Measurements from ENCODE around the gene TEX44. TPM values are rescaled to one million over a fixed set of nuclear protein-coding genes. Genes with fewer than 3 reads are reported as not detected.
"Not testable (repeated sequence)": the region's sequence is repeated elsewhere in the genome, so short reads cannot be mapped to it uniquely, and the experiment has no call there.

Gene TEX44
- polyA plus RNA-seq, 1 donor from 2014 or later, result not detected

DNA sequence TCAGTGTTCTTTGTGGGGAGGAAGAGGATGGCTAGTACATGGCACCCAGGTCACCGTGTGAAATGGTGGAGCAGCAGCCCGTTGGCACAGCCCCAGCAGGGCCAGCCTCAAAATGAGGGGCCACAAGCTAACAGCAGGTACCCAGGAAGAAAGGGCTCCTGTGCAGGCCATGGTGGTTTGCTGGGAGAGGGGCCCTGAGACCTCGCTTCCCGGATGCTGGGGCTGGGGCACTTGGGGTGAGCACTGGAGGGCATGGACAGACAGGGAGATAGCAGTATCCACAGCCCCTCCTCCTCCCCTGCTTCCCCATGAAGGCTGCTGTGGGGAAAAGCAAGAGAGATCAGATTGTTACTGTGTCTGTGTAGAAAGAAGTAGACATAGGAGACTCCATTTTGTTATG lies 16.2 kb upstream of the TEX44 start:
- no peaks in the 10 kb centered on the region for H3K9me3 ChIP-seq (ENCODE audit: low read length)
- no peaks in the 10 kb centered on the region for H4K20me1 ChIP-seq (ENCODE audit: insufficient read depth)
- no peak overlapping the region for H3K27ac ChIP-seq (ENCODE audit: low read length)
- H2AFZ ChIP-seq (ENCODE audit: low read depth, low read length), result no peak overlapping the region
- no peak for TF ChIP-seq RAD21 (conservative IDR thresholded peaks at IDR 0.05)
- no peak for TF ChIP-seq EP300 (conservative IDR thresholded peaks at IDR 0.05; ENCODE audit: poor library complexity, severe bottlenecking)
- TF ChIP-seq TAF1 (IDR thresholded peaks at IDR 0.05; ENCODE audit: low read depth), result no peak
- TF ChIP-seq SMC3 (conservative IDR thresholded peaks at IDR 0.05; ENCODE audit: poor library complexity), result no peak
- H3K27me3 ChIP-seq (ENCODE audit: insufficient read depth, low read depth, low read length), result no peaks in the 10 kb centered on the region
- no peak overlapping the region for H3K4me3 ChIP-seq (ENCODE audit: low read length)
- no peak overlapping the region for H3K4me2 ChIP-seq (ENCODE audit: low read length)
- no peaks in the 10 kb centered on the region for H3K79me2 ChIP-seq (replicated peaks; ENCODE audit: insufficient read depth, low read length)
- no peaks in the 10 kb centered on the region for H3K9me2 ChIP-seq (ENCODE audit: insufficient read depth, low read length)
- H3K9ac ChIP-seq (ENCODE audit: low read length), result no peak overlapping the region
- H3F3A ChIP-seq (ENCODE audit: insufficient read depth, low read length, poor library complexity, severe bottlenecking), result no peaks in the 10 kb centered on the region
- no peaks in the 10 kb centered on the region for H3K36me3 ChIP-seq (ENCODE audit: insufficient read depth, low read length)

DNA sequence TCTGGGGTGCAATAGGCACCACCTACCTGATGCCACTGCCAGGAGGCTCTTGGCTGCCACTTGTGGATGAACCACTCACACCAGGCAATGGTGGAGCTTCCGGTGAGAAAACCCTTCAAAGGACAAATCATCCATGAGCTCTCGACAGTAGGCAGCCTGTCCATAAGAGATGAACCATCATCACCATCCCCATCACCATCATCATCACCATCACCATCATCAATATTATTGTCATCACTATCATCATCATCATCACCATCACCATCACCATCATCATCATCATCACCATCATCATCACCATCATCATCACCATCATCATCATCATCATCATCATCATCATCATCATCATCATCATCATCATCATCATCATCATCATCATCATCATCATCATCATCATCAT lies 14.0 kb upstream of the TEX44 start:
- H3K36me3 ChIP-seq (ENCODE audit: insufficient read depth, low read length); H3K4me2 ChIP-seq (ENCODE audit: low read length); H3K27ac ChIP-seq (ENCODE audit: low read length); H3K4me3 ChIP-seq (ENCODE audit: low read length); H4K20me1 ChIP-seq (ENCODE audit: insufficient read depth); H3K79me2 ChIP-seq (replicated peaks; ENCODE audit: insufficient read depth, low read length); H3K9ac ChIP-seq (ENCODE audit: low read length); H2AFZ ChIP-seq (ENCODE audit: low read depth, low read length); H3K27me3 ChIP-seq (ENCODE audit: insufficient read depth, low read depth, low read length); H3K9me3 ChIP-seq (ENCODE audit: low read length); H3K9me2 ChIP-seq (ENCODE audit: insufficient read depth, low read length); H3F3A ChIP-seq (ENCODE audit: insufficient read depth, low read length, poor library complexity, severe bottlenecking): not testable (repeated sequence)

DNA sequence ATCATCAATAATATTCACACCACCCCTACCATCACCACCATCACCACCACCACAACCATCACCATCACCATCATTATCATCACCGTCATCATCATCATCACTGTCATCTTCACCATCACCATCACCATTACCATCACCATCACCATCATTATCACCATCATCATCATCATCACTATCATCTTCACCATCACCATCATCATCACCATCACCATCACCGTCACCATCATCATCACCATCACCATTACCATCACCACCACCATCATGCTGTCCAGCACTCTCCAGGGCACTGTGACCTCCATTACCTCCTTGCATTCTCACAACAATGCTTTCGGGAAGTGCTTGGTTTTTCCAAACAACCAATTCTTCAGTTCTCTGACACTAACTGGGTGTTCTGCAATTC lies 13.1 kb upstream of the TEX44 start:
- TF ChIP-seq EP300 (conservative IDR thresholded peaks at IDR 0.05; ENCODE audit: poor library complexity, severe bottlenecking) (no peak), MXI1 (conservative IDR thresholded peaks at IDR 0.05; ENCODE audit: poor library complexity, severe bottlenecking) (no peak), RAD21 (conservative IDR thresholded peaks at IDR 0.05) (no peak), EZH2 (IDR thresholded peaks at IDR 0.05; ENCODE audit: borderline replicate concordance, insufficient read depth, low read length, poor library complexity, severe bottlenecking) (no peak), TAF1 (IDR thresholded peaks at IDR 0.05; ENCODE audit: low read depth) (no peak), POLR2AphosphoS5 (IDR thresholded peaks at IDR 0.05) (no peak), SMC3 (conservative IDR thresholded peaks at IDR 0.05; ENCODE audit: poor library complexity) (no peak)
- TF ChIP-seq, protein P1, sequence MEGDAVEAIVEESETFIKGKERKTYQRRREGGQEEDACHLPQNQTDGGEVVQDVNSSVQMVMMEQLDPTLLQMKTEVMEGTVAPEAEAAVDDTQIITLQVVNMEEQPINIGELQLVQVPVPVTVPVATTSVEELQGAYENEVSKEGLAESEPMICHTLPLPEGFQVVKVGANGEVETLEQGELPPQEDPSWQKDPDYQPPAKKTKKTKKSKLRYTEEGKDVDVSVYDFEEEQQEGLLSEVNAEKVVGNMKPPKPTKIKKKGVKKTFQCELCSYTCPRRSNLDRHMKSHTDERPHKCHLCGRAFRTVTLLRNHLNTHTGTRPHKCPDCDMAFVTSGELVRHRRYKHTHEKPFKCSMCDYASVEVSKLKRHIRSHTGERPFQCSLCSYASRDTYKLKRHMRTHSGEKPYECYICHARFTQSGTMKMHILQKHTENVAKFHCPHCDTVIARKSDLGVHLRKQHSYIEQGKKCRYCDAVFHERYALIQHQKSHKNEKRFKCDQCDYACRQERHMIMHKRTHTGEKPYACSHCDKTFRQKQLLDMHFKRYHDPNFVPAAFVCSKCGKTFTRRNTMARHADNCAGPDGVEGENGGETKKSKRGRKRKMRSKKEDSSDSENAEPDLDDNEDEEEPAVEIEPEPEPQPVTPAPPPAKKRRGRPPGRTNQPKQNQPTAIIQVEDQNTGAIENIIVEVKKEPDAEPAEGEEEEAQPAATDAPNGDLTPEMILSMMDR (IDR thresholded peaks at IDR 0.05; ENCODE audit: poor library complexity, severe bottlenecking), result no peak
- TF ChIP-seq, protein P2, sequence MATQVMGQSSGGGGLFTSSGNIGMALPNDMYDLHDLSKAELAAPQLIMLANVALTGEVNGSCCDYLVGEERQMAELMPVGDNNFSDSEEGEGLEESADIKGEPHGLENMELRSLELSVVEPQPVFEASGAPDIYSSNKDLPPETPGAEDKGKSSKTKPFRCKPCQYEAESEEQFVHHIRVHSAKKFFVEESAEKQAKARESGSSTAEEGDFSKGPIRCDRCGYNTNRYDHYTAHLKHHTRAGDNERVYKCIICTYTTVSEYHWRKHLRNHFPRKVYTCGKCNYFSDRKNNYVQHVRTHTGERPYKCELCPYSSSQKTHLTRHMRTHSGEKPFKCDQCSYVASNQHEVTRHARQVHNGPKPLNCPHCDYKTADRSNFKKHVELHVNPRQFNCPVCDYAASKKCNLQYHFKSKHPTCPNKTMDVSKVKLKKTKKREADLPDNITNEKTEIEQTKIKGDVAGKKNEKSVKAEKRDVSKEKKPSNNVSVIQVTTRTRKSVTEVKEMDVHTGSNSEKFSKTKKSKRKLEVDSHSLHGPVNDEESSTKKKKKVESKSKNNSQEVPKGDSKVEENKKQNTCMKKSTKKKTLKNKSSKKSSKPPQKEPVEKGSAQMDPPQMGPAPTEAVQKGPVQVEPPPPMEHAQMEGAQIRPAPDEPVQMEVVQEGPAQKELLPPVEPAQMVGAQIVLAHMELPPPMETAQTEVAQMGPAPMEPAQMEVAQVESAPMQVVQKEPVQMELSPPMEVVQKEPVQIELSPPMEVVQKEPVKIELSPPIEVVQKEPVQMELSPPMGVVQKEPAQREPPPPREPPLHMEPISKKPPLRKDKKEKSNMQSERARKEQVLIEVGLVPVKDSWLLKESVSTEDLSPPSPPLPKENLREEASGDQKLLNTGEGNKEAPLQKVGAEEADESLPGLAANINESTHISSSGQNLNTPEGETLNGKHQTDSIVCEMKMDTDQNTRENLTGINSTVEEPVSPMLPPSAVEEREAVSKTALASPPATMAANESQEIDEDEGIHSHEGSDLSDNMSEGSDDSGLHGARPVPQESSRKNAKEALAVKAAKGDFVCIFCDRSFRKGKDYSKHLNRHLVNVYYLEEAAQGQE (IDR thresholded peaks at IDR 0.05; ENCODE audit: borderline replicate concordance), result no peak
- Histone ChIP-seq H3K79me2 (replicated peaks; ENCODE audit: insufficient read depth, low read length) (no peaks in the 10 kb centered on the region), H3K36me3 (ENCODE audit: insufficient read depth, low read length) (no peaks in the 10 kb centered on the region)

More for the DNA sequence above, 13.1 kb upstream of the TEX44 start:
- no peak overlapping the region for H3K27ac ChIP-seq (ENCODE audit: low read length)
- no peaks in the 10 kb centered on the region for H3K9me3 ChIP-seq (ENCODE audit: low read length)
- H3K4me2 ChIP-seq (ENCODE audit: low read length), result no peak overlapping the region
- no peak overlapping the region for H3K9ac ChIP-seq (ENCODE audit: low read length)
- H3F3A ChIP-seq (ENCODE audit: insufficient read depth, low read length, poor library complexity, severe bottlenecking), result no peaks in the 10 kb centered on the region
- no peak overlapping the region for H2AFZ ChIP-seq (ENCODE audit: low read depth, low read length)
- no peaks in the 10 kb centered on the region for H4K20me1 ChIP-seq (ENCODE audit: insufficient read depth)
- no peaks in the 10 kb centered on the region for H3K9me2 ChIP-seq (ENCODE audit: insufficient read depth, low read length)
- no peaks in the 10 kb centered on the region for H3K27me3 ChIP-seq (ENCODE audit: insufficient read depth, low read depth, low read length)
- H3K4me3 ChIP-seq (ENCODE audit: low read length), result no peak overlapping the region

Measured in neural cell (in vitro differentiated cells).